Liver (tissue), 3 donors: ENCODE measurements around the gene MYO7B.

Source experiments
- FOXA1 ChIP-seq: IDR thresholded peaks from 2 replicates; pipeline ENCODE4 v1.6.1; 2016; ENCODE audit warnings: antibody characterized with exemption
- HNF4G ChIP-seq: IDR thresholded peaks from 2 replicates; pipeline ENCODE4 v1.6.1; 2016; ENCODE audit warnings: antibody characterized with exemption
- RXRA ChIP-seq, 2 donors: IDR thresholded peaks; 2 replicates each; pipeline ENCODE4 v1.6.1; 2017 to 2018; ENCODE audit warnings: antibody characterized with exemption in 2 of 2, mild to moderate bottlenecking in 1 of 2
- SP1 ChIP-seq: IDR thresholded peaks from 2 replicates; pipeline ENCODE4 v1.6.1; 2018; ENCODE audit warnings: antibody characterized with exemption, mild to moderate bottlenecking
- TF ChIP-seq, protein P1 (sequence below): fragments of 150-350 bp; IDR thresholded peaks from 2 replicates; pipeline ENCODE4 v1.5.1; 2017; ENCODE audit warnings: improper control_type of control experiment, low read depth, low read length; ENCODE audit not compliant: missing input control
- TF ChIP-seq, protein P2 (sequence below): IDR thresholded peaks from 2 replicates; pipeline ENCODE4 v1.6.1; 2016; ENCODE audit warnings: antibody characterized with exemption, mild to moderate bottlenecking
- donor health status: healthy.
- donor health status: healthy.

GRCh38 chr2:127631541-127631996 is 96.1 kb downstream of the MYO7B start:
- TF ChIP-seq, protein P1, sequence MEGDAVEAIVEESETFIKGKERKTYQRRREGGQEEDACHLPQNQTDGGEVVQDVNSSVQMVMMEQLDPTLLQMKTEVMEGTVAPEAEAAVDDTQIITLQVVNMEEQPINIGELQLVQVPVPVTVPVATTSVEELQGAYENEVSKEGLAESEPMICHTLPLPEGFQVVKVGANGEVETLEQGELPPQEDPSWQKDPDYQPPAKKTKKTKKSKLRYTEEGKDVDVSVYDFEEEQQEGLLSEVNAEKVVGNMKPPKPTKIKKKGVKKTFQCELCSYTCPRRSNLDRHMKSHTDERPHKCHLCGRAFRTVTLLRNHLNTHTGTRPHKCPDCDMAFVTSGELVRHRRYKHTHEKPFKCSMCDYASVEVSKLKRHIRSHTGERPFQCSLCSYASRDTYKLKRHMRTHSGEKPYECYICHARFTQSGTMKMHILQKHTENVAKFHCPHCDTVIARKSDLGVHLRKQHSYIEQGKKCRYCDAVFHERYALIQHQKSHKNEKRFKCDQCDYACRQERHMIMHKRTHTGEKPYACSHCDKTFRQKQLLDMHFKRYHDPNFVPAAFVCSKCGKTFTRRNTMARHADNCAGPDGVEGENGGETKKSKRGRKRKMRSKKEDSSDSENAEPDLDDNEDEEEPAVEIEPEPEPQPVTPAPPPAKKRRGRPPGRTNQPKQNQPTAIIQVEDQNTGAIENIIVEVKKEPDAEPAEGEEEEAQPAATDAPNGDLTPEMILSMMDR, result no peak
- TF ChIP-seq SP1, result no peak
- TF ChIP-seq, protein P2, sequence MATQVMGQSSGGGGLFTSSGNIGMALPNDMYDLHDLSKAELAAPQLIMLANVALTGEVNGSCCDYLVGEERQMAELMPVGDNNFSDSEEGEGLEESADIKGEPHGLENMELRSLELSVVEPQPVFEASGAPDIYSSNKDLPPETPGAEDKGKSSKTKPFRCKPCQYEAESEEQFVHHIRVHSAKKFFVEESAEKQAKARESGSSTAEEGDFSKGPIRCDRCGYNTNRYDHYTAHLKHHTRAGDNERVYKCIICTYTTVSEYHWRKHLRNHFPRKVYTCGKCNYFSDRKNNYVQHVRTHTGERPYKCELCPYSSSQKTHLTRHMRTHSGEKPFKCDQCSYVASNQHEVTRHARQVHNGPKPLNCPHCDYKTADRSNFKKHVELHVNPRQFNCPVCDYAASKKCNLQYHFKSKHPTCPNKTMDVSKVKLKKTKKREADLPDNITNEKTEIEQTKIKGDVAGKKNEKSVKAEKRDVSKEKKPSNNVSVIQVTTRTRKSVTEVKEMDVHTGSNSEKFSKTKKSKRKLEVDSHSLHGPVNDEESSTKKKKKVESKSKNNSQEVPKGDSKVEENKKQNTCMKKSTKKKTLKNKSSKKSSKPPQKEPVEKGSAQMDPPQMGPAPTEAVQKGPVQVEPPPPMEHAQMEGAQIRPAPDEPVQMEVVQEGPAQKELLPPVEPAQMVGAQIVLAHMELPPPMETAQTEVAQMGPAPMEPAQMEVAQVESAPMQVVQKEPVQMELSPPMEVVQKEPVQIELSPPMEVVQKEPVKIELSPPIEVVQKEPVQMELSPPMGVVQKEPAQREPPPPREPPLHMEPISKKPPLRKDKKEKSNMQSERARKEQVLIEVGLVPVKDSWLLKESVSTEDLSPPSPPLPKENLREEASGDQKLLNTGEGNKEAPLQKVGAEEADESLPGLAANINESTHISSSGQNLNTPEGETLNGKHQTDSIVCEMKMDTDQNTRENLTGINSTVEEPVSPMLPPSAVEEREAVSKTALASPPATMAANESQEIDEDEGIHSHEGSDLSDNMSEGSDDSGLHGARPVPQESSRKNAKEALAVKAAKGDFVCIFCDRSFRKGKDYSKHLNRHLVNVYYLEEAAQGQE, result no peak
- no peak for TF ChIP-seq RXRA (IDR thresholded peaks at IDR 0.05)
- TF ChIP-seq FOXA1, result no peak
- no peak for TF ChIP-seq HNF4G
